Stomach smooth muscle (tissue), 2 donors: Measurements from ENCODE around the gene MYOM1.
"Not testable (repeated sequence)": the region's sequence is repeated elsewhere in the genome, so short reads cannot be mapped to it uniquely, and the experiment has no call there.

Experiments used
- H3K27ac ChIP-seq: one replicate; pipeline ENCODE4 v1.7.0; 2013; ENCODE audit warnings: mild to moderate bottlenecking, low read length, inconsistent platforms
- H3K27me3 ChIP-seq, 2 donors: one replicate each; pipeline ENCODE4 v1.7.0; 2013; ENCODE audit warnings: low read length in 2 of 2; ENCODE audit not compliant: insufficient read depth in 2 of 2, control insufficient read depth in 1 of 2
- H3K36me3 ChIP-seq, 2 donors: one replicate each; pipeline ENCODE4 v1.7.0; 2013; ENCODE audit warnings: low read length in 2 of 2; ENCODE audit not compliant: control insufficient read depth in 2 of 2, insufficient read depth in 2 of 2
- H3K4me1 ChIP-seq: one replicate; pipeline ENCODE4 v1.7.0; 2013; ENCODE audit warnings: low read length; ENCODE audit not compliant: control insufficient read depth, insufficient read depth
- H3K4me3 ChIP-seq, 2 donors: one replicate each; pipeline ENCODE4 v1.7.0; 2013; ENCODE audit warnings: low read length in 2 of 2
- H3K9ac ChIP-seq, 2 donors: one replicate each; pipeline ENCODE4 v1.7.0; 2013; ENCODE audit warnings: low read length in 2 of 2, mild to moderate bottlenecking in 1 of 2
- H3K9me3 ChIP-seq, 2 donors: one replicate each; pipeline ENCODE4 v1.7.0; 2013; ENCODE audit warnings: low read length in 2 of 2; ENCODE audit not compliant: control insufficient read depth in 2 of 2
- donor health status: healthy.
- donor health status: Pancreatic carcinoma.

Gene MYOM1

DNA sequence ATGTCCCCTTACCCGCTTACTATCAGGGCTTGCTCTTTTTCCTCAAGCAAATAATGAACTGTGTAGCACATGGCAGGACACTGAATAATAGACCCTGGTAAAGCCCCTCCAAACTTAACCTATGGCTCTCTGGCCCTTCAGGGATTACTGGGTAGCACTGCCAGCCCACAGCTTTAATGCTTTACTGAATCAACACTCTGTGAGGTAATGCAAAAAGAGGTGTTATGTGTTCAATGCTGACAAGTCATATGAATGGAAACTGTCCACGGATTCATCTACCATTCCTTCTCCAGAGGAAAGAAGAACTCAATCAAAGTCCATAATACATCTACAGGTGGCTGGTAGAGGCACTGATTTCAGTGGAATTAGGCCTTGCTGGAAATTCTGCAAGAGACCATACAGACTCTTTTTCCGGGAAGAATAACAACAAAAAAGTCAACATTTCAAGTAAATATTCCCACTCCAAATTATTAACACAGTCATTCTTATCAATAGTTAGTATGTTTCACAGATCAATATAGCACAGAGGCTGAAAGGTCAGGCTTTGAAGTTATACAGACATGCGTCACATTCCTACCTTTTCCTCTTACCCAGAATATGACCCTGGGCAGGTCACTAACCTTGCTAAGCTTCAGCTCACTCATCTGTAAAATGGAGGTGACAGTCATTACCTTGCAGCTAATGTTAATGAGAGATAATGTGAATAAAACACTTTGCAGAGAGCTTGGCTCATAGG, 13.8 kb upstream of the MYOM1 start:
- Histone ChIP-seq H3K27me3 (no peaks in the 10 kb centered on the region), H3K9me3 (no peaks in the 10 kb centered on the region), H3K36me3 (no peaks in the 10 kb centered on the region), H3K4me1 (no peaks in the 10 kb centered on the region), H3K9ac (no peak overlapping the region), H3K27ac (no peak overlapping the region), H3K4me3 (no peak overlapping the region)

DNA sequence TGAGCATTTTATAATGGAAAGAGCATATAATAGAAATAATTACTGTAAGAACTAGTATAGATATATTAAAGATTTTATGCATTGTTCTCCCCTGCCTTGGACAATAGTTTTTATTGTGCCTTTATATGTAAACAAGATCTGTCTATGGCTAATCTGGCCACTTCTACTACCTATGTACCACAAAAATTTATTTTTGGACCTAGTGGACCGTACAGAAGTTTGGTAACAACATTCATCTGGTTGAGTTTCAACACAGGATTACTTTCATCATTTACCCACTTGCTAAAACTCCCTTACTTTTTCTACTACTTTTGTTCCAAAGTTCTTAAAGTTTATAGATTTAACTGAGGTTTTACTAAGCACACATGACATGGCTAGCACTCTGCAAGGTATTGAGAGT, 13.2 kb upstream of the MYOM1 start:
- no peaks in the 10 kb centered on the region for H3K36me3 ChIP-seq
- H3K27ac ChIP-seq = no peak overlapping the region
- no peaks in the 10 kb centered on the region for H3K4me1 ChIP-seq
- no peaks in the 10 kb centered on the region for H3K9me3 ChIP-seq
- H3K4me3 ChIP-seq = no peak overlapping the region
- no peaks in the 10 kb centered on the region for H3K27me3 ChIP-seq
- H3K9ac ChIP-seq = no peak overlapping the region

DNA sequence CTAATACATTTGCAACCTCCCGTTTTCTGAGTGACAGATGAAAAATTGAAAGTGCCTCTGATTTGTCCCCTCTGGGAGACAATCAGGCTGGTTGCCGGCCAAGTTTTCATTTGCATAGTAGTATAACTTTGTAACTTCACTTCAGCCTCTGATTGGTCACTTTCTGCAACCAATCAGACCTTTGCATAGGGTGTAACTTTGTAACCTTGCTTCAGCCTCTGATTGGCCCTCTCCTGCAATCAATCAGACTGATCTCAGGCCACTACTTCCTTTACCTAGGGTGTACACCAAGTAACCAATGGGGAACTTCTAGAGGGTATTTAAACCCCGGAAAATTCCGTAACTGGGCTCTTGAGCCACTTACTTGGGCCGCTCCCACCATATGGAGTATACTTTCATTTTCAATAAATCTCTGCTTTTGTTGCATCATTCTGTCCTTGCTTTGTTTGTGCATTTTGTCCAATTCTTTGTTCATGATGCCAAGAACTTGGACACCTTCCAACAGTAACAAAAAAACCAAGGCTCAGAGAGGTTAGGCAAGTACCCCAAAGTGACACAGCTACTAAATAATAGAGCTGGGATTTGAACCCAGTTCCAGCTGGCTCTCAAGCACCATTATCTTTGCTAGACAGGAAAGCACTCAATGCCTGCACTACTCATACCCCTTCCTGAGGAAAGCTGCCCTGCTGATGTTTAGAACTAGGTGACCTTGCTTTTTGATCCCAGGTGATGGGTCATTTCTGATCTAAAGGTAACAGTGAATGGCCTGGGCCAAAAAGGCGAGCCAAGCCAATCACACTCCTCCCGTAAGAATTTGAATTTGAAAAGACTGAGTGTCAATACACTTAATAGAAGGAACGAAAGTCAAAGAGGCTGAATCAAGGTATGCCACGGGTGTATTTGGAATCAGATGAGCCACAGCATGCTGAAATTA, 10.9 kb upstream of the MYOM1 start:
- Histone ChIP-seq H3K36me3 (no peaks in the 10 kb centered on the region), H3K27ac (no peak overlapping the region), H3K4me1 (no peaks in the 10 kb centered on the region), H3K27me3 (no peaks in the 10 kb centered on the region), H3K9me3 (no peaks in the 10 kb centered on the region), H3K9ac (no peak overlapping the region), H3K4me3 (no peak overlapping the region)

DNA sequence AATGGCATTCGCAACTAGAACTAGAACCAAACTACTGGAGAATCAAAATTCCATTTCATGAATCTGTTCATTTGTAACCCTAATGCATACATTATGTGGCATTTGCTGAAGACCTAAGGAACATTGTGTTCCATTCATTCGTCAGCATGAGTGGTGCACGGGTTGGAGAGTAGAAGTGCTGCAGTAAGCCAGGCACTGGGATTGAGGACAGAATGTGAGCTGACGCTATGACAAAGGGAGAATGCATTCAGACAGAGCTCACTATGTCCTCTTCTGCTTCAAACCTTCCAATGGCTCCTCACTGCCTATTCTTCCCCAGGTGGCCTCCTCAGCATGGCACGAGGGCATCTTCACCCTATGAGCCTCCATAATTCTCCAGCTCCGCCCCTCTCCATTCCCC, 6.3 kb upstream of the MYOM1 start:
- H3K27ac ChIP-seq = no peak overlapping the region
- no peaks in the 10 kb centered on the region for H3K4me1 ChIP-seq
- no peaks in the 10 kb centered on the region for H3K27me3 ChIP-seq
- no peak overlapping the region for H3K9ac ChIP-seq
- H3K36me3 ChIP-seq = no peaks in the 10 kb centered on the region
- H3K4me3 ChIP-seq = no peak overlapping the region
- H3K9me3 ChIP-seq = no peaks in the 10 kb centered on the region

DNA sequence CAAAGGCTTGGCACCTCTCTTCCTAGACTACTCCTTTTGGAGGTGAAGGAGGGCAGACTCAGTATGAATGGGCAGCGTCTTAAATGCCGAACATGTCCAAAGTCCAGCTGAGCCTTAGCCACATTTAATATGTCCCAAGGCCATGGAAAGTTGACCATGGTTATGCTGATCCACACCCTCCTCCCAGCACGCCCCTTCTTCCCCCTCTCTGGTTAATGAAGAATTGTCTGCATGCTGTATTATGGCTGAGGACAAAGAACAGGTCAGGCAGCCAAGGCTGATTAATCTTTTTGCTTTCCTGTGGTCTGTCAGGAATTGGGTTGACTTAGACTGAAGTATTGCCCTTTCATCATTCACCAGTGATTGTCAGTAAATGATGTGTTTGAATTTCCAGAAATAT, 5.8 kb upstream of the MYOM1 start:
- Histone ChIP-seq H3K36me3 (no peaks in the 10 kb centered on the region), H3K27ac (no peak overlapping the region), H3K4me1 (no peaks in the 10 kb centered on the region), H3K27me3 (no peaks in the 10 kb centered on the region), H3K9ac (no peak overlapping the region), H3K4me3 (no peak overlapping the region), H3K9me3 (no peaks in the 10 kb centered on the region)

DNA sequence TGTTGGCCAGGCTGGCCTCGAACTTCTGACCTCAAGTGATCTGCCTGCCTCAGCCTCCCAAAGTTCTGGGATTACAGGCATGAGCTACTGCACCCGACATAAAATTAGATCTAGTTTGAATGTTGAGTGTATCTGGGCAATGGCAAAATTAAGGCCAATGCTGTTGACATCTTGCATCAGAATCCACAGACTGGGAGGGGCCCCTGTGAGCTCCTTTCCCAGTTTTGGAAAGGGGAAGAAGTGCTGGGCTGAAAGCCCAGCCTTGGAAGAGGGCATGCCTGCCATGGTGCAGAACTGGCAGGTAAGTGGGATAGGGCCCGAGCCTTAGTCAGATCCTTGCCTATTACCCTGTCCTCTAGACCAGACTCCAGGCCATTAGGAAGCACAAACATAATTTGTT, 4.5 kb upstream of the MYOM1 start:
- Histone ChIP-seq H3K4me3 (no peak overlapping the region), H3K36me3 (no peaks in the 10 kb centered on the region), H3K27me3 (no peaks in the 10 kb centered on the region), H3K9ac (no peak overlapping the region), H3K4me1 (peaks cover 4% of the 10 kb centered on the region), H3K27ac (no peak overlapping the region), H3K9me3 (no peaks in the 10 kb centered on the region)

DNA sequence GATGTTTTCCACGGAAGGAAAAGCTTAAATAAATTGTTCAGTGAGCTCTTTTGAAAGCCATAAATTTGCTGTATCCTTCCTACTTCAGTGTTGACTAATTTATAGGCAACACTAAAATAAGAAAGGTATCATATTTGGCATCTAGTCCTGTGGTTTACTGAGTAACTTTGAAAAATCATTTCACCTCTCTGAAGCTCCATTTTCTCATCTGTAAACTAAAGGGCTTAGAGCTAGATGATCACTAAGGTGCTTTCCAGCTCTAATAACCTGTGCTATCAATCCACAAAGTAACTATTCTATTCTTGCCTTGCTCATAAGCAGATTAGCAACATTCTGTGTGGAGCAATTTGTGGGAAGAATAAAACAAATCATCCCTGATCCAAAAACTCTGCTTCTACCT, 3.6 kb upstream of the MYOM1 start:
- Histone ChIP-seq H3K4me3 (no peak overlapping the region), H3K9ac (no peak overlapping the region), H3K9me3 (no peaks in the 10 kb centered on the region), H3K36me3 (no peaks in the 10 kb centered on the region), H3K4me1 (peaks cover 4% of the 10 kb centered on the region), H3K27ac (no peak overlapping the region), H3K27me3 (no peaks in the 10 kb centered on the region)

DNA sequence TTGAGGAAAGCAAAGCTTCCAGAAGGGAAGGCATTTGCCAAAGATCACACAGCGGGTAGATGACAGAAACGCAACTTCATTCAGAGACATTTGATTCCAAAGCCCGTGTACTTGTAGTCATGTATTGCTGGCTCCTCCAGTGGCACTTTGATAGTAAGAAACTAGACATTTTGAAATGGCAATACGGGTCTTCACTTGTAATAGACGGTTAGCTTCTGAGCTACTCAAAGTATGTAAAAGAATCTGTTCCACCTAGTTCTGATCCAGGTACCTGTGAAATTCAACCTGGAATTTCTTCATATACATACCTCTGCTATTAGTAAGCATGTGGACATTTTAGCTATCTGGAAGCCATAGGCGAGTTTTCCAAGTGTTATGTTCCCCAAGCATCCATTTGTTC, 1.7 kb upstream of the MYOM1 start:
- no peak overlapping the region for H3K9ac ChIP-seq
- no peak overlapping the region for H3K4me3 ChIP-seq
- H3K4me1 ChIP-seq = peaks cover 4% of the 10 kb centered on the region
- H3K27me3 ChIP-seq = no peaks in the 10 kb centered on the region
- H3K9me3 ChIP-seq = no peaks in the 10 kb centered on the region
- no peak overlapping the region for H3K27ac ChIP-seq
- H3K36me3 ChIP-seq = peaks cover 0 to 2% of the 10 kb centered on the region in 2 donors

DNA sequence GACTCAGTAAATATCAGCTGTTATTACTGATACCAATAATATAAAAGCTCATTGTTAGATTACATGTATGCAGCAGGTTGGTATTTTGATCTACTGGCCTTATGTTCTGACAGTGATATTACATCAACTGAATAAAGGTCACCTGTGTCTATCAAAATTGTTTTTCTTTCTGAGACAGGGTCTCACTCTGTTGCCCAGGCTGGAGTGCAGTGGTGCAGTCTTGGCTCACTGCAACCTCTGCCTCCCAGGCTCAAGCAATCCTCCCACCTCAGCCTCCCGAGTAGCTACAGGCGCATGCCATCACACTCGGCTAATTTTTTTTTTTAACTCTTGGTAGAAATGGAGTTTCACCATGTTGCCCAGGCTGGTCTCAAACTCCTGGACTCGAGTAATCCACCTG, 1.1 kb upstream of the MYOM1 start:
- not testable (repeated sequence) for H3K4me3 ChIP-seq, H3K4me1 ChIP-seq, H3K27ac ChIP-seq, H3K9ac ChIP-seq, H3K36me3 ChIP-seq, H3K27me3 ChIP-seq, H3K9me3 ChIP-seq

DNA sequence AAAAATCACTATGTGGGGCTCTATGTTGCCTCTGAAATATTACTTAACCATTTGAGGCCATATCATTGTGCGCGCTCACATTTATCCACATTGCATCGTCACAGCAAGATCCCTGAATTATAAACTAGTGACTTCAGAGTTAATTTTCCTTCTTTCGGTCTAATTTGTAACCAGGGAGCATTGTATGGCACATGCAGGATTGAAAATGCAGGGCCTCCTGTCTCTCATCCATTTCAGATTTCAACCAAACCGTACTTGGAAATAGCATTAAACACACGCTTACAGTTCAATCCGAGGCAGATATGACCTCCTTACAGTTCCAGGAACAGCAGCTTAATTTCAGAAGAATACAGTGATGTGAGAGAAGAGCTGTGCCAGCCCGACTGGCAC, 532 bp downstream of the MYOM1 start:
- Histone ChIP-seq H3K4me3 (peak overlapping the region; percentile 59 to 77), H3K27me3 (no peaks in the 10 kb centered on the region), H3K9me3 (no peaks in the 10 kb centered on the region), H3K27ac (peak overlapping the region; percentile 79), H3K9ac (peak overlapping the region; percentile 50 to 84), H3K4me1 (peaks cover 4% of the 10 kb centered on the region), H3K36me3 (peaks cover 0 to 9% of the 10 kb centered on the region in 2 donors)

DNA sequence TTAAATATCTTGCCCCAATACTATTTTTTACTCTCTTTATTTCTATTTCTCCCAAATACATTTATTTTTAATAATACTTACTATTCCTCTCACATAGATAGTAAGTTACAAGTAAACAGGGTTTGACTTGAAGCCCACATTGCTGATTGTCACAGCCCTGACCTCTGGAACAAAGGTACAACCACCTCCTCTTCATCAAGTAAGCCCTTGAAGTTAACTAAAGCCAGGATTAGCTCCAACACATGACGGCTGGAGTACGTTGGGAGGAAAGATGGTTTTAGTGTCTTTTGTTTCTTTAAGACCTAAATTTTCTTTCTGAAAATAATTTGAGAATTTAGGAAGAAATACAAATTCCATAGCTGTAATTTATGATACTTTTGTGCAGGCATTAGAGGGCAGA, 949 bp downstream of the MYOM1 start:
- Histone ChIP-seq H3K9me3 (no peaks in the 10 kb centered on the region), H3K27ac (peak overlapping the region; percentile 79), H3K36me3 (peaks cover 0 to 9% of the 10 kb centered on the region in 2 donors), H3K27me3 (no peaks in the 10 kb centered on the region), H3K9ac (peak overlapping the region; percentile 50 to 84), H3K4me3 (peak overlapping the region; percentile 59 to 77), H3K4me1 (peaks cover 4% of the 10 kb centered on the region)
